A673 (cell line): ENCODE measurements around the gene WNT3.

ENCODE experiments used
- EZH2 ChIP-seq: fragments of 200-600 bp; sonication (generic); IDR thresholded peaks from 2 replicates; pipeline ENCODE4 v1.6.1; 2017; ENCODE audit warnings: borderline replicate concordance, low read depth, mild to moderate bottlenecking, mixed read lengths, antibody characterized with exemption, low read length; ENCODE audit not compliant: poor library complexity, severe bottlenecking
- TF ChIP-seq, protein P1 (sequence below): fragments of 300-800, 200-600 bp; sonication (generic); conservative IDR thresholded peaks from 2 replicates; pipeline ENCODE4 v1.5.1; 2017; ENCODE audit warnings: low read depth, mild to moderate bottlenecking, antibody characterized with exemption, low read length, moderate library complexity, mixed read lengths

- TF ChIP-seq, protein P1, sequence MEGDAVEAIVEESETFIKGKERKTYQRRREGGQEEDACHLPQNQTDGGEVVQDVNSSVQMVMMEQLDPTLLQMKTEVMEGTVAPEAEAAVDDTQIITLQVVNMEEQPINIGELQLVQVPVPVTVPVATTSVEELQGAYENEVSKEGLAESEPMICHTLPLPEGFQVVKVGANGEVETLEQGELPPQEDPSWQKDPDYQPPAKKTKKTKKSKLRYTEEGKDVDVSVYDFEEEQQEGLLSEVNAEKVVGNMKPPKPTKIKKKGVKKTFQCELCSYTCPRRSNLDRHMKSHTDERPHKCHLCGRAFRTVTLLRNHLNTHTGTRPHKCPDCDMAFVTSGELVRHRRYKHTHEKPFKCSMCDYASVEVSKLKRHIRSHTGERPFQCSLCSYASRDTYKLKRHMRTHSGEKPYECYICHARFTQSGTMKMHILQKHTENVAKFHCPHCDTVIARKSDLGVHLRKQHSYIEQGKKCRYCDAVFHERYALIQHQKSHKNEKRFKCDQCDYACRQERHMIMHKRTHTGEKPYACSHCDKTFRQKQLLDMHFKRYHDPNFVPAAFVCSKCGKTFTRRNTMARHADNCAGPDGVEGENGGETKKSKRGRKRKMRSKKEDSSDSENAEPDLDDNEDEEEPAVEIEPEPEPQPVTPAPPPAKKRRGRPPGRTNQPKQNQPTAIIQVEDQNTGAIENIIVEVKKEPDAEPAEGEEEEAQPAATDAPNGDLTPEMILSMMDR: no peak
- no peak for TF ChIP-seq EZH2
Measured at GRCh38 chr17:46788796-46789195, 29.7 kb downstream of the WNT3 start.
